H1 (cell line): ENCODE measurements around the gene SPIB. TPM values are rescaled to one million over a fixed set of nuclear protein-coding genes. Genes with fewer than 3 reads are reported as not detected.

Source experiments
- CTCF ChIP-seq, 3 experiments: IDR thresholded peaks; 1 replicate in 2 of 3; 2 replicates in 1 of 3; pipeline versions ENCODE4 v1.5.1 to v1.6.1; 2011; ENCODE audit warnings: low read length in 3 of 3, mild to moderate bottlenecking in 3 of 3, inconsistent platforms in 2 of 3, low read depth in 1 of 3, moderate library complexity in 1 of 3; ENCODE audit not compliant: insufficient read depth in 1 of 3; ENCODE audit errors: control extremely low read depth in 1 of 3
- EP300 ChIP-seq, 2 experiments: IDR thresholded peaks; 1 replicate in 1 of 2; 2 replicates in 1 of 2; pipeline ENCODE4 v1.6.1; 2011 to 2012; ENCODE audit warnings: low read depth in 2 of 2, low read length in 2 of 2, mild to moderate bottlenecking in 2 of 2, borderline replicate concordance in 1 of 2, inconsistent platforms in 1 of 2, moderate library complexity in 1 of 2
- GTF2F1 ChIP-seq: IDR thresholded peaks from 2 replicates; pipeline ENCODE4 v1.6.1; 2012; ENCODE audit warnings: low read depth, low read length, improper control_type of control experiment, borderline replicate concordance
- PHF8 ChIP-seq: fragments of 200-600 bp; sonication (generic); conservative IDR thresholded peaks from 2 replicates; pipeline ENCODE4 v1.7.1; 2012; ENCODE audit warnings: low read depth, mild to moderate bottlenecking, inconsistent platforms, low read length, moderate library complexity
- TCF12 ChIP-seq: IDR thresholded peaks from 2 replicates; pipeline ENCODE4 v1.6.1; 2011; ENCODE audit warnings: low read depth, mild to moderate bottlenecking, low read length
- polyA plus RNA-seq, 7 experiments: library from polyadenylated mRNA; depleted of rRNA in 3 of 7; stranded (reverse) in 5 of 7; unstranded in 2 of 7; fragments of >200 nt in 5 of 7; fragments of 200-250 nt in 2 of 7; gene quantifications; 1 replicate in 5 of 7; 2 replicates in 1 of 7; 4 replicates in 1 of 7; pipeline versions ENCODE4 v1.2.1 to v1.2.3, GENCODE V29; 2011 to 2013; ENCODE audit warnings: missing spikeins in 2 of 7, mixed read lengths in 2 of 7
- total RNA-seq: library from RNA; stranded (reverse); fragmentation: NEBNext Ultra II Directional; extraction: Animal tissue kit (Norgen Biotek cat#: 25700); gene quantifications from 2 replicates; pipeline ENCODE4 v1.2.1, GENCODE V29; 2021
- TF ChIP-seq, protein P1 (sequence below): fragments of 300-600 bp; sonication (generic); IDR thresholded peaks from 2 replicates; pipeline ENCODE4 v1.7.1; 2012; ENCODE audit warnings: low read length, moderate library complexity, mild to moderate bottlenecking, inconsistent platforms; ENCODE audit not compliant: insufficient replicate concordance

The SPIB gene
- total and polyA plus RNA-seq, 2 of the 8 experiments (the other 6 are each of a cell fraction or from before 2014, with no cell fraction given) = 11.1 to 17.4 TPM

GRCh38 chr19:50376166-50377050 lies 42.3 kb upstream of the SPIB start, which contains the start of gene NR1H2 (continued):
- TF ChIP-seq, protein P1, sequence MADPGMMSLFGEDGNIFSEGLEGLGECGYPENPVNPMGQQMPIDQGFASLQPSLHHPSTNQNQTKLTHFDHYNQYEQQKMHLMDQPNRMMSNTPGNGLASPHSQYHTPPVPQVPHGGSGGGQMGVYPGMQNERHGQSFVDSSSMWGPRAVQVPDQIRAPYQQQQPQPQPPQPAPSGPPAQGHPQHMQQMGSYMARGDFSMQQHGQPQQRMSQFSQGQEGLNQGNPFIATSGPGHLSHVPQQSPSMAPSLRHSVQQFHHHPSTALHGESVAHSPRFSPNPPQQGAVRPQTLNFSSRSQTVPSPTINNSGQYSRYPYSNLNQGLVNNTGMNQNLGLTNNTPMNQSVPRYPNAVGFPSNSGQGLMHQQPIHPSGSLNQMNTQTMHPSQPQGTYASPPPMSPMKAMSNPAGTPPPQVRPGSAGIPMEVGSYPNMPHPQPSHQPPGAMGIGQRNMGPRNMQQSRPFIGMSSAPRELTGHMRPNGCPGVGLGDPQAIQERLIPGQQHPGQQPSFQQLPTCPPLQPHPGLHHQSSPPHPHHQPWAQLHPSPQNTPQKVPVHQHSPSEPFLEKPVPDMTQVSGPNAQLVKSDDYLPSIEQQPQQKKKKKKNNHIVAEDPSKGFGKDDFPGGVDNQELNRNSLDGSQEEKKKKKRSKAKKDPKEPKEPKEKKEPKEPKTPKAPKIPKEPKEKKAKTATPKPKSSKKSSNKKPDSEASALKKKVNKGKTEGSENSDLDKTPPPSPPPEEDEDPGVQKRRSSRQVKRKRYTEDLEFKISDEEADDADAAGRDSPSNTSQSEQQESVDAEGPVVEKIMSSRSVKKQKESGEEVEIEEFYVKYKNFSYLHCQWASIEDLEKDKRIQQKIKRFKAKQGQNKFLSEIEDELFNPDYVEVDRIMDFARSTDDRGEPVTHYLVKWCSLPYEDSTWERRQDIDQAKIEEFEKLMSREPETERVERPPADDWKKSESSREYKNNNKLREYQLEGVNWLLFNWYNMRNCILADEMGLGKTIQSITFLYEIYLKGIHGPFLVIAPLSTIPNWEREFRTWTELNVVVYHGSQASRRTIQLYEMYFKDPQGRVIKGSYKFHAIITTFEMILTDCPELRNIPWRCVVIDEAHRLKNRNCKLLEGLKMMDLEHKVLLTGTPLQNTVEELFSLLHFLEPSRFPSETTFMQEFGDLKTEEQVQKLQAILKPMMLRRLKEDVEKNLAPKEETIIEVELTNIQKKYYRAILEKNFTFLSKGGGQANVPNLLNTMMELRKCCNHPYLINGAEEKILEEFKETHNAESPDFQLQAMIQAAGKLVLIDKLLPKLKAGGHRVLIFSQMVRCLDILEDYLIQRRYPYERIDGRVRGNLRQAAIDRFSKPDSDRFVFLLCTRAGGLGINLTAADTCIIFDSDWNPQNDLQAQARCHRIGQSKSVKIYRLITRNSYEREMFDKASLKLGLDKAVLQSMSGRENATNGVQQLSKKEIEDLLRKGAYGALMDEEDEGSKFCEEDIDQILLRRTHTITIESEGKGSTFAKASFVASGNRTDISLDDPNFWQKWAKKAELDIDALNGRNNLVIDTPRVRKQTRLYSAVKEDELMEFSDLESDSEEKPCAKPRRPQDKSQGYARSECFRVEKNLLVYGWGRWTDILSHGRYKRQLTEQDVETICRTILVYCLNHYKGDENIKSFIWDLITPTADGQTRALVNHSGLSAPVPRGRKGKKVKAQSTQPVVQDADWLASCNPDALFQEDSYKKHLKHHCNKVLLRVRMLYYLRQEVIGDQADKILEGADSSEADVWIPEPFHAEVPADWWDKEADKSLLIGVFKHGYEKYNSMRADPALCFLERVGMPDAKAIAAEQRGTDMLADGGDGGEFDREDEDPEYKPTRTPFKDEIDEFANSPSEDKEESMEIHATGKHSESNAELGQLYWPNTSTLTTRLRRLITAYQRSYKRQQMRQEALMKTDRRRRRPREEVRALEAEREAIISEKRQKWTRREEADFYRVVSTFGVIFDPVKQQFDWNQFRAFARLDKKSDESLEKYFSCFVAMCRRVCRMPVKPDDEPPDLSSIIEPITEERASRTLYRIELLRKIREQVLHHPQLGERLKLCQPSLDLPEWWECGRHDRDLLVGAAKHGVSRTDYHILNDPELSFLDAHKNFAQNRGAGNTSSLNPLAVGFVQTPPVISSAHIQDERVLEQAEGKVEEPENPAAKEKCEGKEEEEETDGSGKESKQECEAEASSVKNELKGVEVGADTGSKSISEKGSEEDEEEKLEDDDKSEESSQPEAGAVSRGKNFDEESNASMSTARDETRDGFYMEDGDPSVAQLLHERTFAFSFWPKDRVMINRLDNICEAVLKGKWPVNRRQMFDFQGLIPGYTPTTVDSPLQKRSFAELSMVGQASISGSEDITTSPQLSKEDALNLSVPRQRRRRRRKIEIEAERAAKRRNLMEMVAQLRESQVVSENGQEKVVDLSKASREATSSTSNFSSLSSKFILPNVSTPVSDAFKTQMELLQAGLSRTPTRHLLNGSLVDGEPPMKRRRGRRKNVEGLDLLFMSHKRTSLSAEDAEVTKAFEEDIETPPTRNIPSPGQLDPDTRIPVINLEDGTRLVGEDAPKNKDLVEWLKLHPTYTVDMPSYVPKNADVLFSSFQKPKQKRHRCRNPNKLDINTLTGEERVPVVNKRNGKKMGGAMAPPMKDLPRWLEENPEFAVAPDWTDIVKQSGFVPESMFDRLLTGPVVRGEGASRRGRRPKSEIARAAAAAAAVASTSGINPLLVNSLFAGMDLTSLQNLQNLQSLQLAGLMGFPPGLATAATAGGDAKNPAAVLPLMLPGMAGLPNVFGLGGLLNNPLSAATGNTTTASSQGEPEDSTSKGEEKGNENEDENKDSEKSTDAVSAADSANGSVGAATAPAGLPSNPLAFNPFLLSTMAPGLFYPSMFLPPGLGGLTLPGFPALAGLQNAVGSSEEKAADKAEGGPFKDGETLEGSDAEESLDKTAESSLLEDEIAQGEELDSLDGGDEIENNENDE = no peak
- TF ChIP-seq TCF12 (no peak), EP300 (IDR thresholded peaks at IDR 0.05; ENCODE audit: borderline replicate concordance in 1 of 2, low read depth in 2 of 2, low read length in 2 of 2) (peak in 1 of 2 experiments; percentile 68; a peak in 1 of 3 replicates), GTF2F1 (no peak), CTCF (IDR thresholded peaks at IDR 0.05; ENCODE audit: control extremely low read depth in 1 of 3, insufficient read depth in 1 of 3, low read depth in 1 of 3, low read length in 3 of 3) (no peak; a peak in 1 of 4 replicates), PHF8 (peak; percentile 94)
